CD4-positive, alpha-beta T cell treated with Interferon alpha-2 for 1 hour (primary cell): ENCODE data around the gene TTC32.
"Not testable (repeated sequence)": the region's sequence is repeated elsewhere in the genome, so short reads cannot be mapped to it uniquely, and the experiment has no call there.

Experiments used
- DNase-seq, 2 donors: peaks; one replicate each; pipeline ENCODE4 v3.0.0-alpha.2; 2020 to 2022

The TTC32 gene

GRCh38 chr2:19901442-19902215, at the start of gene TTC32:
Gene TTC32, minus strand, starts transcription at chr2:19901983. Its CDS starts 129 bp downstream, at chr2:19901854.
- DNase-seq = peak; percentile 94 to 95

GRCh38 chr2:19949071-19949470, 47.3 kb upstream of the TTC32 start:
- DNase-seq = no peak

- no peak for DNase-seq
Measured at GRCh38 chr2:19947184-19947940, 45.6 kb upstream of the TTC32 start.

GRCh38 chr2:19944205-19944845, 42.5 kb upstream of the TTC32 start:
- no peak for DNase-seq

GRCh38 chr2:19943189-19943588, 41.4 kb upstream of the TTC32 start:
- DNase-seq = no peak

- DNase-seq = no peak
Measured at GRCh38 chr2:19942199-19942598, 40.4 kb upstream of the TTC32 start.

- DNase-seq = no peak
Measured at GRCh38 chr2:19937004-19937403, 35.2 kb upstream of the TTC32 start.

GRCh38 chr2:19936203-19936602, 34.4 kb upstream of the TTC32 start:
- no peak for DNase-seq

- no peak for DNase-seq
Measured at GRCh38 chr2:19933351-19933981, 31.7 kb upstream of the TTC32 start.

GRCh38 chr2:19932928-19933327, 31.1 kb upstream of the TTC32 start:
- DNase-seq = no peak

GRCh38 chr2:19929226-19929625, 27.4 kb upstream of the TTC32 start:
- DNase-seq = no peak

GRCh38 chr2:19927816-19928215, 26.0 kb upstream of the TTC32 start:
- DNase-seq = not testable (repeated sequence)

GRCh38 chr2:19924526-19924925, 22.7 kb upstream of the TTC32 start:
- not testable (repeated sequence) for DNase-seq

- DNase-seq = not testable (repeated sequence)
Measured at GRCh38 chr2:19922188-19922587, 20.4 kb upstream of the TTC32 start.

- no peak for DNase-seq
Measured at GRCh38 chr2:19916385-19916950, 14.7 kb upstream of the TTC32 start.

- DNase-seq = no peak
Measured at GRCh38 chr2:19914266-19914975, 12.6 kb upstream of the TTC32 start.

- no peak for DNase-seq
Measured at GRCh38 chr2:19911808-19912509, 10.2 kb upstream of the TTC32 start.

GRCh38 chr2:19902216-19902740, 495 bp upstream of the TTC32 start:
- DNase-seq = no peak

- DNase-seq = no peak
Measured at GRCh38 chr2:19900931-19901441, 797 bp downstream of the TTC32 start.

- DNase-seq = peak; percentile 26 to 72
Measured at GRCh38 chr2:19899985-19900930, 1.5 kb downstream of the TTC32 start.
